PFSK-1 (cell line): ENCODE results near the gene OPCML.

Source experiments
- FOXP2 ChIP-seq: optimal IDR thresholded peaks from 2 replicates; pipeline ENCODE3; 2011; ENCODE audit warnings: borderline replicate concordance, control low read depth, inconsistent platforms; ENCODE audit not compliant: insufficient read depth; ENCODE audit errors: extremely low read length, extremely low read depth
- POLR2AphosphoS5 ChIP-seq: IDR thresholded peaks from 2 replicates; pipeline ENCODE4 v1.6.1; 2012; ENCODE audit warnings: low read depth, mild to moderate bottlenecking, control low read depth, low read length, moderate library complexity
- SIN3A ChIP-seq: IDR thresholded peaks from 2 replicates; pipeline ENCODE4 v1.6.1; 2012; ENCODE audit warnings: mild to moderate bottlenecking, low read length, moderate library complexity, borderline replicate concordance; ENCODE audit not compliant: insufficient read depth
- TAF1 ChIP-seq: IDR thresholded peaks from 2 replicates; pipeline ENCODE4 v1.6.1; 2012; ENCODE audit warnings: low read length, control low read depth, borderline replicate concordance; ENCODE audit not compliant: insufficient read depth
- TF ChIP-seq, protein P1 (sequence below), 2 experiments: IDR thresholded peaks; 2 replicates each; pipeline versions ENCODE4 v1.6.1 to v1.8.0; 2011 to 2012; ENCODE audit warnings: low read depth in 2 of 2, low read length in 2 of 2, control low read depth in 1 of 2, inconsistent platforms in 1 of 2, mild to moderate bottlenecking in 1 of 2, moderate library complexity in 1 of 2; ENCODE audit not compliant: insufficient read depth in 1 of 2

The OPCML gene

DNA sequence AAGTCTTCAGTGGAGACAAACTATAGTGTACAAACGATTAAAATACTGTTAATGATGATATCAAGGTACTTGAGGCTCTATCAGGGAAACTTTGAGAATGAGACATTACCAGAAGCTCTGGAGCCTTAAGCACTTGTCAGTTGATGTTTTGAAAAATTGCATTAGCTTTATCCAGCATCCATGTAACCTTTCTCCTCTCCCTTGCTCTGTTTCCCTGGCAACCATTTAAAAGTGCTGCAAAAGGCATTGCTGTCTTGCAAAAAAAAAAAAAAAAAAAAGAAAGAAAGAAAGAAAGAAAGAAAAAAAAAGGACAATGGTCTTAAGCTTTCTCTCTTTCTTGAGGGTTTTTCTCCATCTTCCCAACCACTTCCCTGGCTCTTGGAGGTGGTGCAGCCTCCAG is 787.0 kb downstream of the OPCML start:
- no peak for TF ChIP-seq TAF1
- no peak for TF ChIP-seq FOXP2
- TF ChIP-seq, protein P1, sequence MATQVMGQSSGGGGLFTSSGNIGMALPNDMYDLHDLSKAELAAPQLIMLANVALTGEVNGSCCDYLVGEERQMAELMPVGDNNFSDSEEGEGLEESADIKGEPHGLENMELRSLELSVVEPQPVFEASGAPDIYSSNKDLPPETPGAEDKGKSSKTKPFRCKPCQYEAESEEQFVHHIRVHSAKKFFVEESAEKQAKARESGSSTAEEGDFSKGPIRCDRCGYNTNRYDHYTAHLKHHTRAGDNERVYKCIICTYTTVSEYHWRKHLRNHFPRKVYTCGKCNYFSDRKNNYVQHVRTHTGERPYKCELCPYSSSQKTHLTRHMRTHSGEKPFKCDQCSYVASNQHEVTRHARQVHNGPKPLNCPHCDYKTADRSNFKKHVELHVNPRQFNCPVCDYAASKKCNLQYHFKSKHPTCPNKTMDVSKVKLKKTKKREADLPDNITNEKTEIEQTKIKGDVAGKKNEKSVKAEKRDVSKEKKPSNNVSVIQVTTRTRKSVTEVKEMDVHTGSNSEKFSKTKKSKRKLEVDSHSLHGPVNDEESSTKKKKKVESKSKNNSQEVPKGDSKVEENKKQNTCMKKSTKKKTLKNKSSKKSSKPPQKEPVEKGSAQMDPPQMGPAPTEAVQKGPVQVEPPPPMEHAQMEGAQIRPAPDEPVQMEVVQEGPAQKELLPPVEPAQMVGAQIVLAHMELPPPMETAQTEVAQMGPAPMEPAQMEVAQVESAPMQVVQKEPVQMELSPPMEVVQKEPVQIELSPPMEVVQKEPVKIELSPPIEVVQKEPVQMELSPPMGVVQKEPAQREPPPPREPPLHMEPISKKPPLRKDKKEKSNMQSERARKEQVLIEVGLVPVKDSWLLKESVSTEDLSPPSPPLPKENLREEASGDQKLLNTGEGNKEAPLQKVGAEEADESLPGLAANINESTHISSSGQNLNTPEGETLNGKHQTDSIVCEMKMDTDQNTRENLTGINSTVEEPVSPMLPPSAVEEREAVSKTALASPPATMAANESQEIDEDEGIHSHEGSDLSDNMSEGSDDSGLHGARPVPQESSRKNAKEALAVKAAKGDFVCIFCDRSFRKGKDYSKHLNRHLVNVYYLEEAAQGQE (IDR thresholded peaks at IDR 0.05; ENCODE audit: insufficient read depth in 1 of 2, low read depth in 2 of 2, low read length in 2 of 2): no peak
- TF ChIP-seq SIN3A: no peak
- no peak for TF ChIP-seq POLR2AphosphoS5

DNA sequence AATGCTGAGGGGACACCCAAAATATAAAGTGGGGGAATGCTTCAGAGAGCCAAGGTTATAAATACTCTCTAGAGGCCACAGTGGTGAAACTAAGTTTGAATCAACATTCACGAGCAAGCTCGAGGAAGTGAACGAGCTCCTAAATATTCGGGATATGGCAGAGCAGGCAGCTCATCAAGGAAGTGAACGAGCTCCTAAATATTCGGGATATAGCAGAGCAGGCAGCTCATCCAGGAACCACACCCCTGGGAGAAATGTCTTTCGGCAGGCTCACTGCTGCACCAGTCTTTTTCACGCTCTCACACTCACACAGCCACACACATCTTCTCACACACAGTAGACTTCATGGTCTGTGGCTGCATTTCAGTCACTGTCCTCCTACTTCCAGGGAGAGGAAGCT is 787.5 kb downstream of the OPCML start:
- TF ChIP-seq, protein P1 (IDR thresholded peaks at IDR 0.05; ENCODE audit: insufficient read depth in 1 of 2, low read depth in 2 of 2, low read length in 2 of 2): no peak
- TF ChIP-seq POLR2AphosphoS5 (no peak), FOXP2 (no peak), SIN3A (no peak), TAF1 (no peak)

DNA sequence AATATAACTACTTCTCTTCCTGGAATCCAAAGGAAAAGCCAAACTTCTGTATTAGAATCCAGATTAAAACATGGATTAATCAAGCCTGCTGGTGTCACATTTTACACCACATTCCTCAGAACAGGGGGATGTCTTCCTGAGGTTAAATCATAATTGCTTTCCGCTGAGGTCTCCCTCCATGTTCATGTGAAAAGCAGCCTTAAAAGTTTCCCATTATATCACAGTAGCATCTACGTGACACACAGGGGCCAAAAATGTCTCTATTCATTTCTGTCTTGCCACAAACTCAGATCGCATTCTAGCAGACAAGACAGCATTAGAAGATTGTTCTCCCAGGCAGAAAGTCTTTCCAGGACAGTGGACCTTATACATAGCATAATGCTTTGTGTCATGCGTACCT is 788.7 kb downstream of the OPCML start:
- no peak for TF ChIP-seq FOXP2
- no peak for TF ChIP-seq SIN3A
- no peak for TF ChIP-seq POLR2AphosphoS5
- TF ChIP-seq TAF1: no peak
- TF ChIP-seq, protein P1 (IDR thresholded peaks at IDR 0.05; ENCODE audit: insufficient read depth in 1 of 2, low read depth in 2 of 2, low read length in 2 of 2): no peak

DNA sequence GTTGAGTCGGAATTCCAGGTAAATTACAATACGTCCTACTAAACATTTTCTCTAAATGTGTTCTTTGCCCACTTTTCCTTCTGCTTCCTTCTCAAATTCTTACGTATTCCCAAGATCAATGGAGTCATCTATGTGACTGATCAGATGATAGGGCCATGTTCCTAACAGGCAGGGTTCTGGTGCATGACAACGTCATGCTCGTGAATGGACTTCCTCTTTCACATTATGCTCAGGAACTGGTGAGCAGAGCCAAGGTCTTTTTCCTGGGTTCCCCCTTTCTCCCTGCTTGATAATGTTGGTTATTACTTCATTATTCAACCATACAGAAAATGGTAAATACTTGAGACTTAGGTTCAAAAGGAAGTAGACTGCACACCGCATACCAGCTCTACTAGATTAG is 789.4 kb downstream of the OPCML start:
- no peak for TF ChIP-seq FOXP2
- no peak for TF ChIP-seq POLR2AphosphoS5
- no peak for TF ChIP-seq TAF1
- TF ChIP-seq SIN3A: no peak
- TF ChIP-seq, protein P1 (IDR thresholded peaks at IDR 0.05; ENCODE audit: insufficient read depth in 1 of 2, low read depth in 2 of 2, low read length in 2 of 2): no peak

DNA sequence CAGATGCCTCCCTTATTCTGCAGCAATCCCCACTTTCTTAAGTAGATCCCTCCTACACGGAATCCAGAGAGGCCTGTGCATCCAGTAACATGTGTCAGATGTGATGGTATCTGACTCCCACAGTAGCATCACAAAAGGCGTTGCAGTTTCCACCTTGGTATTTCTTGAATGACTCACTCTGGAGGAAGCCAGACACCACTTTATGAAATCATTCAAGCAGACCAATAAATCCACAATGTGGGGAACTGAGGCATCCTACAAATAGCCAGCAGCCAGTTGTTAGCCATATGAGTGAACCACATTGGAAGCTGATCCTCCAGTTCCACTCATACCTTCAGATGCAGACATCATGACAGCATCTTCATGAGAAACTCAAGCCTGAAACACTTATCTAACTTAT is 798.1 kb downstream of the OPCML start:
- TF ChIP-seq TAF1: no peak
- TF ChIP-seq, protein P1 (IDR thresholded peaks at IDR 0.05; ENCODE audit: insufficient read depth in 1 of 2, low read depth in 2 of 2, low read length in 2 of 2): no peak
- no peak for TF ChIP-seq FOXP2
- TF ChIP-seq POLR2AphosphoS5: no peak
- no peak for TF ChIP-seq SIN3A
